Vagina (tissue), 2 donors: ENCODE results near the gene ZNF280C.

ENCODE experiments used
- POLR2AphosphoS5 ChIP-seq, 2 donors: sonication (generic); formaldehyde crosslinking; IDR thresholded peaks; one replicate each; pipeline ENCODE4 v1.9.0; 2017; ENCODE audit warnings: antibody characterized with exemption in 2 of 2, mild to moderate bottlenecking in 2 of 2, low read depth in 1 of 2; ENCODE audit not compliant: insufficient read depth in 1 of 2
- TF ChIP-seq, protein P1 (sequence below), 3 experiments: fragments of 450-650 bp in 2 of 3; fragments of 200-600 bp in 1 of 3; sonication (generic) in 1 of 3; IDR thresholded peaks; one replicate each; pipeline ENCODE4 v1.5.1; 2017 to 2019; ENCODE audit warnings: antibody characterized with exemption in 3 of 3, mild to moderate bottlenecking in 2 of 3, moderate library complexity in 2 of 3

DNA sequence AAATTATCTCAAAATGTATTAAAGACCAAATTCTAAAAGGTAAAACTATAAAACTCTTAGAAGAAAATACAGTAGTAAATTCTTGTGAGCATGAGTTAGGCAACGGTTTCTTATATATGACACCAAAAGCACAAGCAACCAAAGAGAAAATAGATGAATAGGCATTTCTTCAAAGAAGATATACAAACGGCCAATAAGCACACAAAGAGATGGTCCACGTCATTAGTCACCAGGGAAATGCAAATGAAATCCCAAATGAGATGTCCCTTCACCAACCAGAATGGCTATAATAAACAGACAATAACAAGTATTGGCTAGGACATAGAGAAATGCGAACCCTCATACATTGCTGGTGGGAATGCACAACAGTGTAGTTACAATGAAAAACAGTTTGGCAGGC is 52.4 kb downstream of the ZNF280C start:
- TF ChIP-seq, protein P1, sequence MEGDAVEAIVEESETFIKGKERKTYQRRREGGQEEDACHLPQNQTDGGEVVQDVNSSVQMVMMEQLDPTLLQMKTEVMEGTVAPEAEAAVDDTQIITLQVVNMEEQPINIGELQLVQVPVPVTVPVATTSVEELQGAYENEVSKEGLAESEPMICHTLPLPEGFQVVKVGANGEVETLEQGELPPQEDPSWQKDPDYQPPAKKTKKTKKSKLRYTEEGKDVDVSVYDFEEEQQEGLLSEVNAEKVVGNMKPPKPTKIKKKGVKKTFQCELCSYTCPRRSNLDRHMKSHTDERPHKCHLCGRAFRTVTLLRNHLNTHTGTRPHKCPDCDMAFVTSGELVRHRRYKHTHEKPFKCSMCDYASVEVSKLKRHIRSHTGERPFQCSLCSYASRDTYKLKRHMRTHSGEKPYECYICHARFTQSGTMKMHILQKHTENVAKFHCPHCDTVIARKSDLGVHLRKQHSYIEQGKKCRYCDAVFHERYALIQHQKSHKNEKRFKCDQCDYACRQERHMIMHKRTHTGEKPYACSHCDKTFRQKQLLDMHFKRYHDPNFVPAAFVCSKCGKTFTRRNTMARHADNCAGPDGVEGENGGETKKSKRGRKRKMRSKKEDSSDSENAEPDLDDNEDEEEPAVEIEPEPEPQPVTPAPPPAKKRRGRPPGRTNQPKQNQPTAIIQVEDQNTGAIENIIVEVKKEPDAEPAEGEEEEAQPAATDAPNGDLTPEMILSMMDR (IDR thresholded peaks at IDR 0.05) = no peak
- TF ChIP-seq POLR2AphosphoS5 (IDR thresholded peaks at IDR 0.05; ENCODE audit: insufficient read depth in 1 of 2, low read depth in 1 of 2) = no peak
